Left lung (tissue), 10 donors: Measurements from ENCODE around the gene TRPM5. TPM values are rescaled to one million over a fixed set of nuclear protein-coding genes. Genes with fewer than 3 reads are reported as not detected.

Source experiments
- ATAC-seq: fragments of 200-7000 bp; cut with Tn5 transposase; one replicate; pipeline ENCODE4 v1.9.1; 2020; ENCODE audit warnings: moderate library complexity
- DNase-seq, 4 donors: peaks; one replicate each; pipeline ENCODE4 v3.0.0-alpha.2; 2013 to 2020
- H3K27ac ChIP-seq, 2 donors: fragments of 200-600 bp; sonication (generic) in 1 of 2; one replicate each; pipeline versions ENCODE4 v1.5.0 to v1.8.0; 2020 to 2021
- H3K27me3 ChIP-seq, 2 donors: fragments of 200-600 bp; sonication (generic) in 1 of 2; one replicate each; pipeline versions ENCODE4 v1.5.0 to v1.8.0; 2020 to 2021
- H3K36me3 ChIP-seq, 2 donors: fragments of 200-600 bp; sonication (generic) in 1 of 2; one replicate each; pipeline versions ENCODE4 v1.5.0 to v1.8.0; 2020 to 2021
- H3K4me1 ChIP-seq, 2 donors: fragments of 200-600 bp; one replicate each; pipeline ENCODE4 v1.8.0; 2021
- H3K4me3 ChIP-seq, 2 donors: fragments of 200-600 bp; sonication (generic) in 1 of 2; one replicate each; pipeline versions ENCODE4 v1.5.0 to v1.8.0; 2020 to 2021; ENCODE audit warnings: mild to moderate bottlenecking in 1 of 2
- H3K9me3 ChIP-seq, 2 donors: fragments of 200-600 bp; sonication (generic) in 1 of 2; one replicate each; pipeline versions ENCODE4 v1.5.0 to v1.8.0; 2020 to 2021
- intact Hi-C, 2 donors: fragments of 100-400 bp; cut with DNase I; formaldehyde crosslinking; loops; one replicate each; pipeline versions ENCODE4 v1.11.2 to v1.14.2; 2022
- polyA plus RNA-seq, 6 donors: library from polyadenylated mRNA; unstranded; fragments of 120-200 nt; gene quantifications; one replicate each; pipeline ENCODE4 v1.2.1, GENCODE V29; 2013; ENCODE audit not compliant: insufficient read length in 6 of 6
- total RNA-seq, 2 donors: library from RNA; stranded (reverse); fragmentation: NEBNext Ultra II Directional; extraction: Animal tissue kit (Norgen Biotek cat#: 25700); gene quantifications; one replicate each; pipeline ENCODE4 v1.2.1, GENCODE V29; 2021
- TF ChIP-seq, protein P1 (sequence below), 2 donors: fragments of 200-600 bp; sonication (generic) in 1 of 2; IDR thresholded peaks; one replicate each; pipeline versions ENCODE4 v1.5.0 to v1.8.0; 2021; ENCODE audit warnings: antibody characterized with exemption in 2 of 2
- donor health status: DM: no; HTN: yes; CAD: no.
- donor health status: DM: no; HTN: no; CAD: no.

The TRPM5 gene
- total and polyA plus RNA-seq, 8 donors = 0.14 to 0.40 (median 0.31) TPM; not detected in 2

- H3K36me3 ChIP-seq = no peaks in the 10 kb centered on the region
- H3K4me3 ChIP-seq = no peak overlapping the region
- TF ChIP-seq, protein P1, sequence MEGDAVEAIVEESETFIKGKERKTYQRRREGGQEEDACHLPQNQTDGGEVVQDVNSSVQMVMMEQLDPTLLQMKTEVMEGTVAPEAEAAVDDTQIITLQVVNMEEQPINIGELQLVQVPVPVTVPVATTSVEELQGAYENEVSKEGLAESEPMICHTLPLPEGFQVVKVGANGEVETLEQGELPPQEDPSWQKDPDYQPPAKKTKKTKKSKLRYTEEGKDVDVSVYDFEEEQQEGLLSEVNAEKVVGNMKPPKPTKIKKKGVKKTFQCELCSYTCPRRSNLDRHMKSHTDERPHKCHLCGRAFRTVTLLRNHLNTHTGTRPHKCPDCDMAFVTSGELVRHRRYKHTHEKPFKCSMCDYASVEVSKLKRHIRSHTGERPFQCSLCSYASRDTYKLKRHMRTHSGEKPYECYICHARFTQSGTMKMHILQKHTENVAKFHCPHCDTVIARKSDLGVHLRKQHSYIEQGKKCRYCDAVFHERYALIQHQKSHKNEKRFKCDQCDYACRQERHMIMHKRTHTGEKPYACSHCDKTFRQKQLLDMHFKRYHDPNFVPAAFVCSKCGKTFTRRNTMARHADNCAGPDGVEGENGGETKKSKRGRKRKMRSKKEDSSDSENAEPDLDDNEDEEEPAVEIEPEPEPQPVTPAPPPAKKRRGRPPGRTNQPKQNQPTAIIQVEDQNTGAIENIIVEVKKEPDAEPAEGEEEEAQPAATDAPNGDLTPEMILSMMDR (IDR thresholded peaks at IDR 0.05) = no peak
- ATAC-seq (no peak), DNase-seq (peak in 1 of 4 donors; percentile 26)
- intact Hi-C loops = no loop called here
- H3K4me1 ChIP-seq = peaks cover 8 to 38% of the 10 kb centered on the region in 2 donors
- H3K9me3 ChIP-seq = no peaks in the 10 kb centered on the region
- no peak overlapping the region for H3K27ac ChIP-seq
- H3K27me3 ChIP-seq = peaks cover 0 to 21% of the 10 kb centered on the region in 2 donors
Observed at GRCh38 chr11:2448661-2449547, 4.6 kb upstream of the TRPM5 start.

GRCh38 chr11:2447951-2448650, 3.8 kb upstream of the TRPM5 start:
- no peak overlapping the region for H3K4me3 ChIP-seq
- TF ChIP-seq, protein P1 (IDR thresholded peaks at IDR 0.05) = no peak
- ATAC-seq (no peak), DNase-seq (peak in 1 of 4 donors; percentile 18)
- H3K27me3 ChIP-seq = peaks cover 0 to 29% of the 10 kb centered on the region in 2 donors
- no peaks in the 10 kb centered on the region for H3K9me3 ChIP-seq
- H3K27ac ChIP-seq = peak overlapping the region in 1 of 2 donors; percentile 81
- peaks cover 8 to 44% of the 10 kb centered on the region in 2 donors for H3K4me1 ChIP-seq
- intact Hi-C loops = no loop called here
- H3K36me3 ChIP-seq = no peaks in the 10 kb centered on the region

DNA sequence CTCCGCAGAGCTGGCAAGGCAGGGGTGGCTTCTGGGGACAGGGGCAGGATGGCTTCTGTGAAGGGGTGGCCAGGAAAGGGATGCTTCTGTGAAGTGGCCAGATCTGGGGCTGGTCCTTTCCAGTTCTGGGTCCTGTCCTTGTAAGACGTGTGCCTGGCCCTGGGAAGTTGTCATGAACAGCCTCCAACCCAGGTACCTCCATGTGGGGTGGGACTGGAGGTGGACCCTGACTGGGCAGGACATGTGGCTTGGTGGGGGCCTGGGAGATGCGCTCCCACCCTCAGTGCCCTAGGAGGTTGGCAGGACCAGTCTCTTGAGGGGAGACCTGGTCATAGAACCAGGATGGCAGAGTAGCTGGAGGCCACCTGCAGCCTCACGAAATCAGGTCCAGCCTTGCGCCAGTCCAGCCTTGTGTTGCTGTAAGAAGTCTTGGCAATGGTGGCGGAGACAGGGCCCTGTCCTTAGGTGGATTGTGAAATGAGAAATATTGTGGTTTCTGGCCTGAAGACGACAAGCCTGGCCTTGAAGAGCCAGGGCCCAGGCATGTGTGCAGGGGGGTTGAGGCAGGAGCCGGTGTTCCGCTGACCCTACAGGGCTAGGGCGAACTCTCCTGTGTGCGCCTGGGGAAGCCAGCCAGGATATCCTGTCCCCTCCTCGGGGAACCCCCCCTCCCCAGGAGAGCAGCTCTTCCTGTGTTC, 3.1 kb upstream of the TRPM5 start:
- no peaks in the 10 kb centered on the region for H3K9me3 ChIP-seq
- H3K4me3 ChIP-seq = peak overlapping the region in 1 of 2 donors; percentile 60
- no peaks in the 10 kb centered on the region for H3K36me3 ChIP-seq
- H3K27me3 ChIP-seq = peaks cover 0 to 35% of the 10 kb centered on the region in 2 donors
- peak overlapping the region; percentile 19 to 81 for H3K27ac ChIP-seq
- H3K4me1 ChIP-seq = peaks cover 8 to 47% of the 10 kb centered on the region in 2 donors
- intact Hi-C loops = no loop called here
- ATAC-seq = no peak
- peak in 2 of 4 donors; percentile 31 to 72 for DNase-seq
- TF ChIP-seq, protein P1 (IDR thresholded peaks at IDR 0.05) = no peak

GRCh38 chr11:2446590-2447252, 2.4 kb upstream of the TRPM5 start:
- TF ChIP-seq, protein P1 (IDR thresholded peaks at IDR 0.05) = no peak
- peak overlapping the region; percentile 19 to 81 for H3K27ac ChIP-seq
- peaks cover 8 to 47% of the 10 kb centered on the region in 2 donors for H3K4me1 ChIP-seq
- H3K36me3 ChIP-seq = no peaks in the 10 kb centered on the region
- peak in 2 of 4 donors; percentile 66 to 88 for DNase-seq
- ATAC-seq = no peak
- peak overlapping the region in 1 of 2 donors; percentile 60 for H3K4me3 ChIP-seq
- peaks cover 0 to 35% of the 10 kb centered on the region in 2 donors for H3K27me3 ChIP-seq
- intact Hi-C loops = no loop called here
- H3K9me3 ChIP-seq = no peaks in the 10 kb centered on the region
